ENCODE results near the gene SHC1.

SHC1 gene

GRCh38 chr1:154935749-154936554 lies 34.6 kb downstream of the SHC1 start:
- DNase-seq, result no peak

GRCh38 chr1:154934358-154934948 lies 36.1 kb downstream of the SHC1 start:
- DNase-seq, result no peak

- DNase-seq, result peak; percentile 36 to 54
Observed at GRCh38 chr1:154931940-154932487, 38.5 kb downstream of the SHC1 start.

- DNase-seq, result no peak
Observed at GRCh38 chr1:154926201-154926600, 44.3 kb downstream of the SHC1 start.

GRCh38 chr1:154925335-154926170 lies 45.0 kb downstream of the SHC1 start:
- DNase-seq, result no peak

- DNase-seq, result no peak
Observed at GRCh38 chr1:154923695-154924094, 46.9 kb downstream of the SHC1 start.

GRCh38 chr1:154913273-154913672 lies 57.3 kb downstream of the SHC1 start:
- DNase-seq, result no peak

GRCh38 chr1:154912755-154913154 lies 57.8 kb downstream of the SHC1 start:
- no peak for DNase-seq

Data from SW 1271 (cell line).